Colonic mucosa (tissue), 4 donors: Measurements from ENCODE around the gene TMTC2. TPM values are rescaled to one million over a fixed set of nuclear protein-coding genes. Genes with fewer than 3 reads are reported as not detected.

Experiments used
- DNase-seq: peaks from one replicate; pipeline ENCODE4 v3.0.0-alpha.2; 2020
- H3K27ac ChIP-seq: fragments of 200-600 bp; one replicate; pipeline ENCODE4 v1.8.0; 2021
- H3K27me3 ChIP-seq: fragments of 200-600 bp; one replicate; pipeline ENCODE4 v1.8.0; 2021
- H3K36me3 ChIP-seq: fragments of 200-600 bp; one replicate; pipeline ENCODE4 v1.8.0; 2021
- H3K4me1 ChIP-seq: fragments of 200-600 bp; one replicate; pipeline ENCODE4 v1.8.0; 2021; ENCODE audit warnings: mild to moderate bottlenecking
- H3K4me3 ChIP-seq: fragments of 200-600 bp; one replicate; pipeline ENCODE4 v1.8.0; 2021
- H3K9ac ChIP-seq, 2 donors: one replicate each; pipeline ENCODE4 v1.7.0; 2013; ENCODE audit warnings: control low read depth in 2 of 2, low read depth in 2 of 2, low read length in 2 of 2
- H3K9me3 ChIP-seq: fragments of 200-600 bp; one replicate; pipeline ENCODE4 v1.8.0; 2021
- CTCF ChIP-seq: fragments of 200-600 bp; IDR thresholded peaks from one replicate; pipeline ENCODE4 v1.8.0; 2022; ENCODE audit warnings: antibody characterized with exemption, mild to moderate bottlenecking
- intact Hi-C: fragments of 100-400 bp; cut with DNase I; formaldehyde crosslinking; loops from one replicate; pipeline ENCODE4 v1.14.1; 2022
- total RNA-seq, 2 donors: library from RNA; stranded (reverse); fragmentation: NEBNext Ultra II Directional in 1 of 2; extraction: Animal tissue kit (Norgen Biotek cat#: 25700) in 1 of 2; gene quantifications; one replicate each; pipeline ENCODE4 v1.2.1, GENCODE V29; 2021
- donor health status: healthy.
- donor health status: DM: no; HTN: no; CAD: no.
- donor health status: DM: no; HTN: no; CAD: no.

Gene TMTC2
- total RNA-seq, 2 donors from 2014 or later = 12.2 to 20.6 TPM

- intact Hi-C loops = no loop called here
- H3K4me1 ChIP-seq = no peaks in the 10 kb centered on the region
- no peak for DNase-seq
- H3K27ac ChIP-seq = no peak overlapping the region
- no peak overlapping the region for H3K4me3 ChIP-seq
- no peak for TF ChIP-seq CTCF
- no peak overlapping the region for H3K9ac ChIP-seq
- no peaks in the 10 kb centered on the region for H3K36me3 ChIP-seq
- H3K9me3 ChIP-seq = no peaks in the 10 kb centered on the region
- no peaks in the 10 kb centered on the region for H3K27me3 ChIP-seq
Observed at GRCh38 chr12:82874945-82875344, 188.2 kb downstream of the TMTC2 start.

- Histone ChIP-seq H3K27me3 (no peaks in the 10 kb centered on the region), H3K4me3 (no peak overlapping the region), H3K36me3 (no peaks in the 10 kb centered on the region), H3K27ac (no peak overlapping the region), H3K9me3 (no peaks in the 10 kb centered on the region), H3K4me1 (no peaks in the 10 kb centered on the region), H3K9ac (no peak overlapping the region)
- intact Hi-C loops = no loop called here
- no peak for DNase-seq
- no peak for TF ChIP-seq CTCF
Observed at GRCh38 chr12:82876075-82876474, 189.4 kb downstream of the TMTC2 start.

DNA sequence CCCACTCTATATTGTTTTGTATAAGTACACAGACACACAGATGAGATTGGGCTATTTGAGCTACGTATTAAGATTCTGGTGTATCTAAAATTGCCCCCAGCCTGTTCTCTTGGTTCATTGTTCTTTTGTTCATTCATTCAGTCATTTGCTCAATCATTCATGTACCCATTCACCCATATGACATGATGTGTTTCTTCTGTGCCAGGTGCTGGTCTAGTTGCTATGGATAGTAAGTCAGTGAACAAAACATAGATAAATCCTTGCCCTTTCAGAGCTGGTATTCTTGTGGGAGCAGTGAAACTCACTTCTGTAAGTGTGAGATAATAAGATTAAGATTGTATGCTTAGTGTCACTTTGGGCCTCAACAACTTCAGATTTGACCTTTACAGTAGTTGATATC lies 191.3 kb downstream of the TMTC2 start:
- H3K27ac ChIP-seq = no peak overlapping the region
- intact Hi-C loops = no loop called here
- no peaks in the 10 kb centered on the region for H3K4me1 ChIP-seq
- no peaks in the 10 kb centered on the region for H3K27me3 ChIP-seq
- H3K4me3 ChIP-seq = no peak overlapping the region
- no peaks in the 10 kb centered on the region for H3K9me3 ChIP-seq
- TF ChIP-seq CTCF = no peak
- no peak overlapping the region for H3K9ac ChIP-seq
- H3K36me3 ChIP-seq = no peaks in the 10 kb centered on the region
- DNase-seq = no peak

DNA sequence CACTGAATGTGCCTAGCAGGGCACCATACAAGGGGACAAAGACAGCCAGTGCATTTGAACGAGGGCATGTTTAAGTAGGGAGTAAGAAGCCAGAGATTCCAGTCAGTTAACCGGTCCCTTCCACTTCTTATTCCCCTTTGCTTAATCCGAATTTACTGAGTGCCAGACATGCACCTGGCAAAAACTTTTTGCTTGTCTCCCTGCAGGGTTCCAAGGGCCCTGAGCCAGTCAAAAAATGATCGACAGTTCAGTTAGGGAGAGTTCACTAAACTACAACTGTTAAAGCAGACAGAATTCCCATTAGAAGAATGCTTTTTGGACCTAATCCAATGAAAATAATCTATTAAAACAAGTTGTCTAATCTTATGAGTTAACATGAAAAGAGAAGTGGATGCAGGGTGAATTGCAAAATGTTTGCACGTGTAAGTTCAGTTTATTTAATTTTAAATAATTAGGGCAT lies 193.8 kb downstream of the TMTC2 start:
- no peaks in the 10 kb centered on the region for H3K27me3 ChIP-seq
- no peak overlapping the region for H3K9ac ChIP-seq
- intact Hi-C loops = no loop called here
- H3K4me1 ChIP-seq = no peaks in the 10 kb centered on the region
- H3K4me3 ChIP-seq = no peak overlapping the region
- H3K27ac ChIP-seq = no peak overlapping the region
- no peak for TF ChIP-seq CTCF
- DNase-seq = no peak
- H3K36me3 ChIP-seq = no peaks in the 10 kb centered on the region
- no peaks in the 10 kb centered on the region for H3K9me3 ChIP-seq

GRCh38 chr12:82883394-82884355 lies 197.0 kb downstream of the TMTC2 start:
- no peaks in the 10 kb centered on the region for H3K9me3 ChIP-seq
- H3K36me3 ChIP-seq = no peaks in the 10 kb centered on the region
- H3K27me3 ChIP-seq = no peaks in the 10 kb centered on the region
- H3K4me3 ChIP-seq = no peak overlapping the region
- DNase-seq = no peak
- TF ChIP-seq CTCF = no peak
- no peak overlapping the region for H3K27ac ChIP-seq
- no peaks in the 10 kb centered on the region for H3K4me1 ChIP-seq
- intact Hi-C loops = no loop called here
- H3K9ac ChIP-seq = no peak overlapping the region
